ENCODE measurements around the gene CRLF2. TPM values are rescaled to one million over a fixed set of nuclear protein-coding genes. Genes with fewer than 3 reads are reported as not detected.

CRLF2 gene
- total RNA-seq, 2 donors from 2014 or later: not detected

- 87 to 91% methylated on average over 8 to 12 of the region's 12 CpGs for WGBS, 2 experiments (ENCODE audit: insufficient coverage in 1 of 2, insufficient read length in 1 of 2)
- H3K27ac Mint-ChIP-seq: no peak overlapping the region
- no peak overlapping the region for H3K27ac ChIP-seq (ENCODE audit: low read depth, low read length)
- peaks cover 5% of the 10 kb centered on the region for H3K27me3 Mint-ChIP-seq (ENCODE audit: insufficient read depth)
- peaks cover 16% of the 10 kb centered on the region for H3K36me3 Mint-ChIP-seq (ENCODE audit: low read depth)
- H3K4me3 ChIP-seq (ENCODE audit: low read length): no peak overlapping the region
- TF ChIP-seq CTCF (conservative IDR thresholded peaks at IDR 0.05): no peak
- peaks cover 46% of the 10 kb centered on the region for H3K9me3 Mint-ChIP-seq
- H3K9ac ChIP-seq (ENCODE audit: extremely low read depth, low read length, poor library complexity, severe bottlenecking): no peak overlapping the region
- H3K27me3 ChIP-seq (ENCODE audit: control insufficient read depth, insufficient read depth, low read length, poor library complexity, severe bottlenecking): no peaks in the 10 kb centered on the region
- peaks cover 6% of the 10 kb centered on the region for H3K4me1 Mint-ChIP-seq
- H3K4me3 Mint-ChIP-seq: no peak overlapping the region
- DNase-seq: no peak
- no peaks in the 10 kb centered on the region for H3K36me3 ChIP-seq (ENCODE audit: control insufficient read depth, insufficient read depth, low read length)
- peaks cover 59% of the 10 kb centered on the region for H3K9me3 ChIP-seq (ENCODE audit: control insufficient read depth, low read length)
- H3K4me1 ChIP-seq (ENCODE audit: control insufficient read depth, insufficient read depth, low read length): no peaks in the 10 kb centered on the region
These were observed 8.9 kb upstream of the CRLF2 start for GRCh38 chrX:1221296-1221845.

- no peak overlapping the region for H3K4me3 ChIP-seq (ENCODE audit: low read length)
- H3K4me1 ChIP-seq (ENCODE audit: control insufficient read depth, insufficient read depth, low read length): no peaks in the 10 kb centered on the region
- no peak for TF ChIP-seq CTCF (conservative IDR thresholded peaks at IDR 0.05)
- H3K36me3 ChIP-seq (ENCODE audit: control insufficient read depth, insufficient read depth, low read length): no peaks in the 10 kb centered on the region
- peaks cover 17% of the 10 kb centered on the region for H3K9me3 Mint-ChIP-seq
- H3K9me3 ChIP-seq (ENCODE audit: control insufficient read depth, low read length): peaks cover 42% of the 10 kb centered on the region
- WGBS, 2 experiments (ENCODE audit: insufficient coverage in 1 of 2, insufficient read length in 1 of 2): 83 to 94% methylated on average over 1 to 4 of the region's 4 CpGs
- H3K36me3 Mint-ChIP-seq (ENCODE audit: low read depth): peaks cover 7% of the 10 kb centered on the region
- no peak for DNase-seq
- H3K27ac Mint-ChIP-seq: no peak overlapping the region
- H3K27ac ChIP-seq (ENCODE audit: low read depth, low read length): no peak overlapping the region
- H3K27me3 ChIP-seq (ENCODE audit: control insufficient read depth, insufficient read depth, low read length, poor library complexity, severe bottlenecking): no peaks in the 10 kb centered on the region
- no peak overlapping the region for H3K4me3 Mint-ChIP-seq
- peaks cover 5% of the 10 kb centered on the region for H3K27me3 Mint-ChIP-seq (ENCODE audit: insufficient read depth)
- H3K4me1 Mint-ChIP-seq: no peaks in the 10 kb centered on the region
- H3K9ac ChIP-seq (ENCODE audit: extremely low read depth, low read length, poor library complexity, severe bottlenecking): no peak overlapping the region
These were observed 5.8 kb upstream of the CRLF2 start for GRCh38 chrX:1218286-1218685.

- WGBS, 2 experiments (ENCODE audit: insufficient coverage in 1 of 2, insufficient read length in 1 of 2): 92 to 94% methylated on average over 8 to 9 of the region's 10 CpGs
- Mint-ChIP-seq H3K4me1 (peaks cover 2% of the 10 kb centered on the region), H3K9me3 (peaks cover 2% of the 10 kb centered on the region), H3K36me3 (ENCODE audit: low read depth) (no peaks in the 10 kb centered on the region), H3K4me3 (no peak overlapping the region), H3K27ac (no peak overlapping the region), H3K27me3 (ENCODE audit: insufficient read depth) (no peaks in the 10 kb centered on the region)
- no peak for TF ChIP-seq CTCF (conservative IDR thresholded peaks at IDR 0.05)
- Histone ChIP-seq H3K4me3 (ENCODE audit: low read length) (no peak overlapping the region), H3K9ac (ENCODE audit: extremely low read depth, low read length, poor library complexity, severe bottlenecking) (no peak overlapping the region), H3K27ac (ENCODE audit: low read depth, low read length) (no peak overlapping the region), H3K36me3 (ENCODE audit: control insufficient read depth, insufficient read depth, low read length) (no peaks in the 10 kb centered on the region), H3K4me1 (ENCODE audit: control insufficient read depth, insufficient read depth, low read length) (no peaks in the 10 kb centered on the region), H3K9me3 (ENCODE audit: control insufficient read depth, low read length) (peaks cover 16% of the 10 kb centered on the region), H3K27me3 (ENCODE audit: control insufficient read depth, insufficient read depth, low read length, poor library complexity, severe bottlenecking) (no peaks in the 10 kb centered on the region)
- DNase-seq: no peak
These were observed 2.8 kb upstream of the CRLF2 start for GRCh38 chrX:1215123-1215823.

Measured in endodermal cell (in vitro differentiated cells).